H9 (cell line): ENCODE results near the gene SS18L1. TPM values are rescaled to one million over a fixed set of nuclear protein-coding genes. Genes with fewer than 3 reads are reported as not detected.
A peak's percentile ranks its signal among the peaks of the same experiment; 100 is the strongest.

Source experiments
- DNase-seq: peaks from one replicate; pipeline ENCODE4 v3.0.0-alpha.2; 2017
- H2AFZ ChIP-seq: one replicate; pipeline ENCODE4 v1.6.1; 2013; ENCODE audit warnings: mild to moderate bottlenecking, low read length, control low read depth, moderate library complexity
- H2AK5ac ChIP-seq: 2 replicates; pipeline ENCODE4 v1.6.1; 2013; ENCODE audit warnings: low read length, control low read depth, mixed read lengths; ENCODE audit not compliant: insufficient read length
- H2BK120ac ChIP-seq: one replicate; pipeline ENCODE4 v1.6.1; 2013; ENCODE audit warnings: low read depth, mild to moderate bottlenecking, low read length, control low read depth, inconsistent platforms; ENCODE audit not compliant: poor library complexity, severe bottlenecking
- H2BK12ac ChIP-seq: 2 replicates; pipeline ENCODE4 v1.6.1; 2013; ENCODE audit warnings: low read length, control low read depth, mixed read lengths, low read depth; ENCODE audit not compliant: insufficient read length
- H2BK15ac ChIP-seq: 2 replicates; pipeline ENCODE4 v1.6.1; 2013; ENCODE audit warnings: low read depth, low read length, control low read depth
- H2BK20ac ChIP-seq: one replicate; pipeline ENCODE4 v1.6.1; 2013; ENCODE audit warnings: low read depth, mild to moderate bottlenecking, low read length, control low read depth, inconsistent platforms; ENCODE audit not compliant: poor library complexity, severe bottlenecking
- H2BK5ac ChIP-seq: 2 replicates; pipeline ENCODE4 v1.6.1; 2013; ENCODE audit warnings: low read length, control low read depth, mixed read lengths; ENCODE audit not compliant: insufficient read length
- H3K14ac ChIP-seq: 2 replicates; pipeline ENCODE4 v1.6.1; 2013; ENCODE audit warnings: low read length, control low read depth; ENCODE audit not compliant: insufficient read depth
- H3K18ac ChIP-seq: 2 replicates; pipeline ENCODE4 v1.6.1; 2013; ENCODE audit warnings: low read depth, mild to moderate bottlenecking, mixed read lengths, low read length, control low read depth; ENCODE audit not compliant: insufficient read length
- H3K23ac ChIP-seq: 2 replicates; pipeline ENCODE4 v1.6.1; 2013; ENCODE audit warnings: low read length, control low read depth, mixed read lengths, low read depth; ENCODE audit not compliant: insufficient read length
- H3K23me2 ChIP-seq: 2 replicates; pipeline ENCODE4 v1.6.1; 2013; ENCODE audit warnings: low read depth, mild to moderate bottlenecking, mixed read lengths, low read length, control low read depth; ENCODE audit not compliant: insufficient read length, poor library complexity, severe bottlenecking
- H3K27ac ChIP-seq: 2 replicates; pipeline ENCODE4 v1.5.1; 2013; ENCODE audit warnings: low read length, control low read depth, mixed read lengths, low read depth; ENCODE audit not compliant: insufficient read length
- H3K27me3 ChIP-seq: 2 replicates; pipeline ENCODE4 v1.6.1; 2013; ENCODE audit warnings: low read length, control low read depth, inconsistent platforms; ENCODE audit not compliant: insufficient read depth
- H3K4ac ChIP-seq: 2 replicates; pipeline ENCODE4 v1.6.1; 2013; ENCODE audit warnings: low read depth, mild to moderate bottlenecking, control low read depth, inconsistent platforms, low read length, moderate library complexity
- H3K4me1 ChIP-seq: 2 replicates; pipeline ENCODE4 v1.6.1; 2013; ENCODE audit warnings: low read length, control low read depth, inconsistent platforms; ENCODE audit not compliant: insufficient read depth
- H3K4me2 ChIP-seq: 2 replicates; pipeline ENCODE4 v1.6.1; 2013; ENCODE audit warnings: low read length, control low read depth, mixed read lengths; ENCODE audit not compliant: insufficient read length, insufficient read depth
- H3K56ac ChIP-seq: 2 replicates; pipeline ENCODE4 v1.6.1; 2013; ENCODE audit warnings: low read depth, mild to moderate bottlenecking, mixed read lengths, low read length, control low read depth; ENCODE audit not compliant: insufficient read length
- H3K79me1 ChIP-seq: 2 replicates; pipeline ENCODE4 v1.6.1; 2013; ENCODE audit warnings: low read depth, mild to moderate bottlenecking, moderate library complexity, low read length, control low read depth, inconsistent platforms; ENCODE audit not compliant: insufficient read depth, poor library complexity, severe bottlenecking
- H3K79me2 ChIP-seq: 2 replicates; pipeline ENCODE4 v1.6.1; 2013; ENCODE audit warnings: low read length, control low read depth, inconsistent platforms; ENCODE audit not compliant: insufficient read depth
- H3K9ac ChIP-seq: 2 replicates; pipeline ENCODE4 v1.6.1; 2013; ENCODE audit warnings: low read length, control low read depth, mixed read lengths; ENCODE audit not compliant: insufficient read length; ENCODE audit errors: extremely low read depth
- H3K9me3 ChIP-seq: one replicate; pipeline ENCODE4 v1.6.1; 2013; ENCODE audit warnings: low read depth, low read length, inconsistent platforms; ENCODE audit not compliant: control insufficient read depth
- H3T11ph ChIP-seq: one replicate; pipeline ENCODE4 v1.6.1; 2013; ENCODE audit warnings: mild to moderate bottlenecking, low read length, control low read depth, inconsistent platforms
- H4K20me1 ChIP-seq: one replicate; pipeline ENCODE4 v1.6.1; 2013; ENCODE audit not compliant: control insufficient read depth, insufficient read length, insufficient read depth
- H4K5ac ChIP-seq: 2 replicates; pipeline ENCODE4 v1.6.1; 2013; ENCODE audit warnings: low read depth, mild to moderate bottlenecking, mixed read lengths, low read length, control low read depth; ENCODE audit not compliant: insufficient read length
- H4K8ac ChIP-seq: replicated peaks from 2 replicates; pipeline ENCODE4 v1.6.1; 2013; ENCODE audit warnings: low read length, control low read depth, mixed read lengths, low read depth; ENCODE audit not compliant: insufficient read length
- H4K91ac ChIP-seq: 2 replicates; pipeline ENCODE4 v1.6.1; 2013; ENCODE audit warnings: low read depth, mild to moderate bottlenecking, moderate library complexity, mixed read lengths, low read length, control low read depth; ENCODE audit not compliant: insufficient read length
- H3K27ac Mint-ChIP-seq, 3 experiments: 2 replicates in 2 of 3; 3 replicates in 1 of 3; pipeline ENCODE4 v1.8.0; 2020 to 2021; ENCODE audit warnings: mixed read lengths in 3 of 3, mild to moderate bottlenecking in 1 of 3, moderate library complexity in 1 of 3
- H3K27me3 Mint-ChIP-seq: 2 replicates; pipeline ENCODE4 v1.8.0; 2021; ENCODE audit warnings: low read depth, mild to moderate bottlenecking, moderate library complexity, mixed read lengths
- H3K36me3 Mint-ChIP-seq, 3 experiments: 2 replicates in 2 of 3; 3 replicates in 1 of 3; pipeline ENCODE4 v1.8.0; 2020 to 2021; ENCODE audit warnings: low read depth in 3 of 3, mixed read lengths in 3 of 3; ENCODE audit not compliant: insufficient read depth in 1 of 3
- H3K4me1 Mint-ChIP-seq, 2 experiments: 2 replicates each; pipeline ENCODE4 v1.8.0; 2020; ENCODE audit warnings: mixed read lengths in 2 of 2
- H3K4me3 Mint-ChIP-seq, 2 experiments: 2 replicates in 1 of 2; 3 replicates in 1 of 2; pipeline ENCODE4 v1.8.0; 2020 to 2021; ENCODE audit warnings: mild to moderate bottlenecking in 2 of 2, mixed read lengths in 2 of 2, moderate library complexity in 1 of 2
- H3K9me3 Mint-ChIP-seq, 2 experiments: 2 replicates in 1 of 2; 3 replicates in 1 of 2; pipeline ENCODE4 v1.8.0; 2020; ENCODE audit warnings: mild to moderate bottlenecking in 2 of 2, mixed read lengths in 2 of 2, moderate library complexity in 1 of 2
- CTCF ChIP-seq: fragments of 200-600 bp; sonication (generic); conservative IDR thresholded peaks from 3 replicates; pipeline ENCODE4 v1.8.0; 2021; ENCODE audit warnings: antibody characterized with exemption, mild to moderate bottlenecking
- WGBS: extraction: QIAGEN DNeasy Blood & Tissue Kit; methylation state at CpG from one replicate; pipeline ENCODE4 v1.1.7; 2013; ENCODE audit warnings: missing lambda C conversion rate, low lambda C conversion rate, mixed read lengths; ENCODE audit not compliant: insufficient read length; ENCODE audit errors: extremely low coverage; 5-methylcytosine and 5-hydroxymethylcytosine counted together
- total RNA-seq: library from RNA; stranded (reverse); gene quantifications from 2 replicates; pipeline ENCODE4 v1.2.1, GENCODE V29; 2021

SS18L1 gene
- total RNA-seq, 1 experiment from 2014 or later: 22.2 TPM

GRCh38 chr20:62175711-62176110 is 32.1 kb downstream of the SS18L1 start:
- Histone ChIP-seq H3K23me2 (no peaks in the 10 kb centered on the region), H3T11ph (no peak overlapping the region), H4K91ac (no peak overlapping the region), H4K5ac (no peak overlapping the region), H3K9ac (no peak overlapping the region), H4K20me1 (no peaks in the 10 kb centered on the region), H3K27me3 (no peaks in the 10 kb centered on the region), H2BK20ac (no peak overlapping the region), H4K8ac (no peak overlapping the region), H2BK5ac (no peak overlapping the region), H2BK12ac (no peak overlapping the region), H2AFZ (no peak overlapping the region), H3K23ac (no peak overlapping the region), H2AK5ac (no peak overlapping the region), H2BK120ac (no peak overlapping the region), H3K4me2 (no peak overlapping the region), H3K18ac (no peak overlapping the region), H3K4me1 (no peaks in the 10 kb centered on the region), H3K79me2 (no peaks in the 10 kb centered on the region), H3K4ac (no peak overlapping the region), H3K14ac (no peak overlapping the region), H3K9me3 (no peaks in the 10 kb centered on the region), H2BK15ac (no peak overlapping the region), H3K56ac (no peak overlapping the region), H3K27ac (no peak overlapping the region), H3K79me1 (no peaks in the 10 kb centered on the region)
- peaks cover 9 to 40% (median 22%) of the 10 kb centered on the region in 3 experiments for H3K36me3 Mint-ChIP-seq
- DNase-seq: no peak
- WGBS: no CpG with 5 or more reads among the region's 10 CpGs
- no peaks in the 10 kb centered on the region for H3K27me3 Mint-ChIP-seq
- TF ChIP-seq CTCF: no peak
- no peaks in the 10 kb centered on the region for H3K9me3 Mint-ChIP-seq
- 0 out of 7 replicates have a peak overlapping the region, but pooled peaks of 1 of the 3 experiments have one; percentile 79 for H3K27ac Mint-ChIP-seq
- no peak overlapping the region for H3K4me3 Mint-ChIP-seq
- H3K4me1 Mint-ChIP-seq: no peaks in the 10 kb centered on the region
